Hindlimb muscle (tissue), 1 donor: ENCODE data around the gene PTGER3. TPM values are rescaled to one million over a fixed set of nuclear protein-coding genes. Genes with fewer than 3 reads are reported as not detected.
"Not testable (repeated sequence)": the region's sequence is repeated elsewhere in the genome, so short reads cannot be mapped to it uniquely, and the experiment has no call there.

Experiments
- DNase-seq: peaks from one replicate; pipeline ENCODE4 v3.0.0-alpha.2; 2013
- polyA plus RNA-seq: library from polyadenylated mRNA; unstranded; fragments of 120-200 nt; gene quantifications from one replicate; pipeline ENCODE4 v1.2.1, GENCODE V29; 2013; ENCODE audit not compliant: insufficient read length

Gene PTGER3
- polyA plus RNA-seq, 1 donor = 1.2 TPM

GRCh38 chr1:71002709-71003475, 44.7 kb downstream of the PTGER3 start:
- no peak for DNase-seq

GRCh38 chr1:71001624-71002023, 46.0 kb downstream of the PTGER3 start:
- no peak for DNase-seq

- DNase-seq = no peak
Observed at GRCh38 chr1:70997793-70998192, 49.8 kb downstream of the PTGER3 start.

- DNase-seq = no peak
Observed at GRCh38 chr1:70994753-70995268, 52.8 kb downstream of the PTGER3 start.

- no peak for DNase-seq
Observed at GRCh38 chr1:70993798-70994197, 53.8 kb downstream of the PTGER3 start.

- DNase-seq = no peak
Observed at GRCh38 chr1:70992521-70992920, 55.1 kb downstream of the PTGER3 start.

- DNase-seq = no peak
Observed at GRCh38 chr1:70990469-70991253, 57.0 kb downstream of the PTGER3 start.

GRCh38 chr1:70987497-70987896, 60.1 kb downstream of the PTGER3 start:
- no peak for DNase-seq

- DNase-seq = not testable (repeated sequence)
Observed at GRCh38 chr1:70985776-70986225, 61.8 kb downstream of the PTGER3 start.

GRCh38 chr1:70985278-70985677, 62.3 kb downstream of the PTGER3 start:
- not testable (repeated sequence) for DNase-seq

- DNase-seq = no peak
Observed at GRCh38 chr1:70980361-70980760, 67.3 kb downstream of the PTGER3 start.

- no peak for DNase-seq
Observed at GRCh38 chr1:70979881-70980280, 67.7 kb downstream of the PTGER3 start.

- no peak for DNase-seq
Observed at GRCh38 chr1:70979313-70979712, 68.3 kb downstream of the PTGER3 start.

GRCh38 chr1:70978623-70979022, 69.0 kb downstream of the PTGER3 start:
- DNase-seq = no peak

- no peak for DNase-seq
Observed at GRCh38 chr1:70977575-70977974, 70.0 kb downstream of the PTGER3 start.

GRCh38 chr1:70977041-70977440, 70.6 kb downstream of the PTGER3 start:
- DNase-seq = no peak

GRCh38 chr1:70973754-70974153, 73.9 kb downstream of the PTGER3 start:
- no peak for DNase-seq

- no peak for DNase-seq
Observed at GRCh38 chr1:70970407-70970806, 77.2 kb downstream of the PTGER3 start.

- no peak for DNase-seq
Observed at GRCh38 chr1:70966018-70966638, 81.5 kb downstream of the PTGER3 start.

GRCh38 chr1:70963374-70963773, 84.2 kb downstream of the PTGER3 start:
- no peak for DNase-seq

- no peak for DNase-seq
Observed at GRCh38 chr1:70961374-70961975, 86.1 kb downstream of the PTGER3 start.

- DNase-seq = no peak
Observed at GRCh38 chr1:70948396-70949017, 99.1 kb downstream of the PTGER3 start.
